Keratinocyte (primary cell): ENCODE measurements around the gene NANOS2. TPM values are rescaled to one million over a fixed set of nuclear protein-coding genes. Genes with fewer than 3 reads are reported as not detected.
A peak's percentile ranks its signal among the peaks of the same experiment; 100 is the strongest.

Experiments
- DNase-seq: peaks from one replicate; pipeline ENCODE4 v3.0.0-alpha.2; 2011; ENCODE audit warnings: low read depth, missing footprints, low spot score
- FAIRE-seq: peaks from 2 replicates; lab custom pipeline; 2011; peaks lifted over from hg19 to GRCh38; lab: Jason Lieb, UNC
- H2AFZ ChIP-seq: 2 replicates; pipeline ENCODE4 v1.6.0; 2012; ENCODE audit warnings: low read length, control low read depth, inconsistent platforms; ENCODE audit not compliant: control insufficient read depth
- H3K27ac ChIP-seq: 2 replicates; pipeline ENCODE4 v1.5.1; 2011; ENCODE audit warnings: low read length; ENCODE audit not compliant: control insufficient read depth, insufficient read depth
- H3K27me3 ChIP-seq: 3 replicates; pipeline ENCODE4 v1.6.0; 2011; ENCODE audit warnings: low read length; ENCODE audit not compliant: control insufficient read depth, insufficient read depth; ENCODE audit errors: extremely low read depth
- H3K36me3 ChIP-seq, 2 experiments: 2 replicates in 1 of 2; 3 replicates in 1 of 2; pipeline ENCODE4 v1.5.1; 2011; ENCODE audit warnings: low read length in 2 of 2, mild to moderate bottlenecking in 1 of 2; ENCODE audit not compliant: control insufficient read depth in 2 of 2, insufficient read depth in 2 of 2; ENCODE audit errors: extremely low read depth in 1 of 2
- H3K4me1 ChIP-seq: 3 replicates; pipeline ENCODE4 v1.5.1; 2011; ENCODE audit warnings: low read length; ENCODE audit not compliant: control insufficient read depth, insufficient read depth; ENCODE audit errors: extremely low read depth
- H3K4me2 ChIP-seq: 3 replicates; pipeline ENCODE4 v1.6.0; 2011; ENCODE audit warnings: low read depth, low read length; ENCODE audit not compliant: control insufficient read depth, insufficient read depth; ENCODE audit errors: extremely low read depth
- H3K4me3 ChIP-seq, 3 experiments: fragments of 200-600 bp in 1 of 3; sonication (generic) in 1 of 3; 2 replicates in 2 of 3; 3 replicates in 1 of 3; pipeline ENCODE4 v1.5.1; 2011 to 2016; ENCODE audit warnings: low read length in 3 of 3, mild to moderate bottlenecking in 3 of 3, control low read depth in 2 of 3, inconsistent platforms in 1 of 3, low read depth in 1 of 3, mixed read lengths in 1 of 3, mixed run types in 1 of 3, moderate library complexity in 1 of 3; ENCODE audit not compliant: control insufficient read depth in 2 of 3, insufficient read depth in 2 of 3; ENCODE audit errors: extremely low read depth in 1 of 3
- H3K79me2 ChIP-seq: 2 replicates; pipeline ENCODE4 v1.6.0; 2012; ENCODE audit warnings: low read length; ENCODE audit not compliant: control insufficient read depth, insufficient read depth
- H3K9ac ChIP-seq: 3 replicates; pipeline ENCODE4 v1.6.0; 2011; ENCODE audit warnings: low read length; ENCODE audit not compliant: control insufficient read depth, insufficient read depth; ENCODE audit errors: extremely low read depth
- H3K9me1 ChIP-seq: 3 replicates; pipeline ENCODE4 v1.6.0; 2011; ENCODE audit warnings: low read length; ENCODE audit not compliant: control insufficient read depth, insufficient read depth; ENCODE audit errors: extremely low read depth
- H3K9me3 ChIP-seq: 2 replicates; pipeline ENCODE4 v1.5.1; 2012; ENCODE audit warnings: low read depth, low read length; ENCODE audit not compliant: control insufficient read depth
- H4K20me1 ChIP-seq: 3 replicates; pipeline ENCODE4 v1.6.0; 2011; ENCODE audit warnings: low read length; ENCODE audit not compliant: control insufficient read depth, insufficient read depth; ENCODE audit errors: extremely low read depth
- CTCF ChIP-seq, 3 experiments: IDR thresholded peaks in 1 of 3; conservative IDR thresholded peaks in 1 of 3; optimal IDR thresholded peaks in 1 of 3; 2 replicates in 2 of 3; 3 replicates in 1 of 3; pipeline versions ENCODE3 to v1.5.1; 2011; ENCODE audit warnings: low read length in 3 of 3, mild to moderate bottlenecking in 3 of 3, moderate library complexity in 2 of 3, control low read depth in 1 of 3, inconsistent platforms in 1 of 3; ENCODE audit not compliant: insufficient read depth in 2 of 3; ENCODE audit errors: extremely low read depth in 1 of 3
- EZH2 ChIP-seq: IDR thresholded peaks from one replicate; pipeline ENCODE4 v1.6.1; 2012; ENCODE audit warnings: inconsistent platforms, mild to moderate bottlenecking, low read length, moderate library complexity
- dilution Hi-C: fragments of 300-500 bp; cut with MboI; formaldehyde crosslinking; loops from one replicate; pipeline ENCODE4 v1.7.0; 2020; ENCODE audit warnings: low sequenced_read_pairs; ENCODE audit not compliant: extremely low pct_ligation_motif_present
- polyA plus RNA-seq, 5 experiments: library from polyadenylated mRNA; depleted of rRNA in 3 of 5; stranded (reverse) in 3 of 5; stranded (forward) in 1 of 5; unstranded in 1 of 5; fragments of >200 nt; gene quantifications; 1 replicate in 1 of 5; 2 replicates in 3 of 5; 3 replicates in 1 of 5; pipeline versions ENCODE4 v1.2.1 to v1.2.3, GENCODE V29; 2011 to 2012; ENCODE audit warnings: missing spikeins in 2 of 5, low read depth in 1 of 5, low replicate concordance in 1 of 5

The NANOS2 gene
- polyA plus RNA-seq, 1 donor (not counting 4 experiments of a cell fraction or from before 2014, with no cell fraction given) = not detected

GRCh38 chr19:45905011-45905410 is 9.6 kb downstream of the NANOS2 start:
- no peak for TF ChIP-seq CTCF (optimal IDR thresholded peaks at IDR 0.05 in 1 of 3, IDR thresholded peaks at IDR 0.05 in 1 of 3, conservative IDR thresholded peaks at IDR 0.05 in 1 of 3; ENCODE audit: extremely low read depth in 1 of 3, insufficient read depth in 2 of 3, low read length in 3 of 3)
- TF ChIP-seq EZH2 = no peak
- Histone ChIP-seq H3K9me1 (no peaks in the 10 kb centered on the region), H3K9ac (no peak overlapping the region), H3K4me1 (peaks cover 6% of the 10 kb centered on the region), H3K27ac (no peak overlapping the region), H3K79me2 (no peaks in the 10 kb centered on the region), H3K4me2 (no peak overlapping the region), H3K9me3 (no peaks in the 10 kb centered on the region), H2AFZ (no peak overlapping the region), H3K36me3 (peaks cover 0 to 4% of the 10 kb centered on the region in 2 experiments), H3K27me3 (no peaks in the 10 kb centered on the region), H4K20me1 (no peaks in the 10 kb centered on the region), H3K4me3 (no peak overlapping the region)
- no peak for FAIRE-seq
- no peak for DNase-seq
- dilution Hi-C loops = no loop called here

DNA sequence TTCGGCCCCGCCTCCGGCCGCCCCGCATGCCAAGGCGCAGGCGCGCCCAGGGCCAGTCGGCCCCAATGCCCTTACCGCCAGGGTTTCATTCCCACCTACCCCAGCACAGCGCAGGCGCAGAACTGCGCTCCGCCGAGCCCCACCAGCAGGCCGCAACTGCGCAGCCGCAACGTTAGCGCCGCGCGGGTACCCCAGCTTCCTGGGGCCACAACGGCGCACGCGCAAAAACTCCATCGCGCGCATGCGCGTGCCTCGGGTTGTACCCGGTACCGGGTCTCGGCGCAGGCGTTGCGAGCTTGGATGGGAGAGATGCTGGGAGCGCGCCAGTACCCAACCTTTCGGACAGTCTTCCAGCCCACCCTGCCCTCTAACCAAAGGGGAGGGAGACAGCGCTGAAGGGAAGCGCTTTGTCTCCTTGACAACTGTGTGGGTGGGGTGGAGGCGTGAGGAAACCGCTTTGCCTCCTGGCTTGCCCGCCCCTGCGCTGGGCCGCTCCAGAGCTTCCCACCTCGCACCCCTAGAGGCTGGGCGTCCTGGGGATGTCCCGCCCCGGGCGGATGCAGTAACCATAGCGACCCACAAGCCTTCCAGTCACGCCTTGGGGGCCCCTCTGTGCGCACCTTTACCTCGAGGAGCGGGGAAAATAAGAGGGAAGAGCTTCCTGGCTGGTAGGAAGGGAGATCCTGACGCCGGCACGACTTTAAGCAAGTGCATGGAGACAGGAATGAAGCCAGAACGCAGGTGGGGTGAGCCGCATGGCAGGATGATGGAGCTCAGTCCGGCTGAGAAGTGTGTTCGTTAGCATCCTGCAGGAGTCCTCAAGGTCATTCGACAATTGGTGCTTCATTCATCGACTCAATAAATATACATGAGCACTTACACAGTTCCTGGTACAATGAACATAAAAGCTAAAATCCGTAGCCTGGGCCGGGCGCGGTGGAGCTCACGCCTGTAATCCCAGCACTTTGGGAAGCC is 11.6 kb downstream of the NANOS2 start:
- FAIRE-seq (peak; percentile 63), DNase-seq (peak; percentile 85)
- Histone ChIP-seq H3K4me1 (peaks cover 6% of the 10 kb centered on the region), H3K9ac (peak overlapping the region; percentile 43), H3K36me3 (peaks cover 6 to 7% of the 10 kb centered on the region in 2 experiments), H3K27me3 (no peaks in the 10 kb centered on the region), H3K9me1 (no peaks in the 10 kb centered on the region), H2AFZ (peak overlapping the region; percentile 96), H3K27ac (peak overlapping the region; percentile 10), H3K9me3 (no peaks in the 10 kb centered on the region), H3K4me3 (peak overlapping the region; percentile 71 to 81 (median 79)), H3K79me2 (peaks cover 2% of the 10 kb centered on the region), H4K20me1 (no peaks in the 10 kb centered on the region), H3K4me2 (peak overlapping the region; percentile 81)
- no peak for TF ChIP-seq CTCF (optimal IDR thresholded peaks at IDR 0.05 in 1 of 3, IDR thresholded peaks at IDR 0.05 in 1 of 3, conservative IDR thresholded peaks at IDR 0.05 in 1 of 3; ENCODE audit: extremely low read depth in 1 of 3, insufficient read depth in 2 of 3, low read length in 3 of 3)
- no peak for TF ChIP-seq EZH2
- dilution Hi-C loops = no loop called here
